NCI-H345 (cell line): ENCODE measurements around the gene CYP26A1.

Source experiments
- DNase-seq: peaks from one replicate; lab custom pipeline; 2025; lab: John Stamatoyannopoulos, UW

The CYP26A1 gene

GRCh38 chr10:93123766-93124165 is 50.1 kb downstream of the CYP26A1 start:
- no peak for DNase-seq

- DNase-seq, result no peak
Observed at GRCh38 chr10:93124580-93125318, 51.1 kb downstream of the CYP26A1 start.

GRCh38 chr10:93125966-93126365 is 52.3 kb downstream of the CYP26A1 start:
- no peak for DNase-seq

- DNase-seq, result no peak
Observed at GRCh38 chr10:93126483-93127052, 52.9 kb downstream of the CYP26A1 start.
